Dermis blood vessel endothelial cell (primary cell): Measurements from ENCODE around the gene MYG1. TPM values are rescaled to one million over a fixed set of nuclear protein-coding genes. Genes with fewer than 3 reads are reported as not detected.
"Not testable (repeated sequence)": the region's sequence is repeated elsewhere in the genome, so short reads cannot be mapped to it uniquely, and the experiment has no call there.

Experiments used
- DNase-seq: peaks from one replicate; pipeline ENCODE4 v3.0.0; 2010
- total RNA-seq: library from RNA; depleted of rRNA; stranded (reverse); fragments of >200 nt; gene quantifications from 2 replicates; pipeline ENCODE4 v1.2.3, GENCODE V29; 2014

Gene MYG1
- total RNA-seq, 1 donor from 2014 or later = 43.1 TPM

- no peak for DNase-seq
These were observed 28.5 kb downstream of the MYG1 start for GRCh38 chr12:53328043-53328435.

- no peak for DNase-seq
These were observed 31.2 kb downstream of the MYG1 start for GRCh38 chr12:53330671-53331070.

- DNase-seq = not testable (repeated sequence)
These were observed 32.8 kb downstream of the MYG1 start for GRCh38 chr12:53332339-53332738.

GRCh38 chr12:53332744-53333143, 33.2 kb downstream of the MYG1 start:
- no peak for DNase-seq

- no peak for DNase-seq
These were observed 33.8 kb downstream of the MYG1 start for GRCh38 chr12:53333289-53333688.

GRCh38 chr12:53333845-53334244, 34.4 kb downstream of the MYG1 start:
- no peak for DNase-seq

- no peak for DNase-seq
These were observed 35.3 kb downstream of the MYG1 start for GRCh38 chr12:53334822-53335221.

GRCh38 chr12:53336181-53336681, 36.7 kb downstream of the MYG1 start, which contains the start of gene SP7:
TSS of gene SP7 (minus strand) at chr12:53336354. CDS start at chr12:53335646, 708 bp downstream.
- no peak for DNase-seq

GRCh38 chr12:53338017-53338416, 38.5 kb downstream of the MYG1 start:
- no peak for DNase-seq

GRCh38 chr12:53338916-53339315, 39.4 kb downstream of the MYG1 start:
- DNase-seq = no peak

- no peak for DNase-seq
These were observed 40.9 kb downstream of the MYG1 start for GRCh38 chr12:53340398-53340797.

GRCh38 chr12:53343449-53343848, 44.0 kb downstream of the MYG1 start:
- DNase-seq = no peak

- DNase-seq = no peak
These were observed 44.5 kb downstream of the MYG1 start for GRCh38 chr12:53343969-53344368.

- DNase-seq = no peak
These were observed 45.0 kb downstream of the MYG1 start for GRCh38 chr12:53344487-53344823.

- DNase-seq = peak; percentile 78
These were observed 45.5 kb downstream of the MYG1 start for GRCh38 chr12:53344824-53345485.

GRCh38 chr12:53345486-53346188, 46.1 kb downstream of the MYG1 start:
- peak; percentile 27 for DNase-seq

GRCh38 chr12:53346491-53346890, 47.0 kb downstream of the MYG1 start:
- no peak for DNase-seq

GRCh38 chr12:53347905-53348304, 48.4 kb downstream of the MYG1 start:
- DNase-seq = no peak

- DNase-seq = peak; percentile 95
These were observed 53.1 kb downstream of the MYG1 start for GRCh38 chr12:53352331-53353256.

- no peak for DNase-seq
These were observed 53.8 kb downstream of the MYG1 start for GRCh38 chr12:53353257-53353655.

- DNase-seq = no peak
These were observed 55.6 kb downstream of the MYG1 start for GRCh38 chr12:53355121-53355520.
